Measurements from ENCODE around the gene PLET1.

The PLET1 gene

DNA sequence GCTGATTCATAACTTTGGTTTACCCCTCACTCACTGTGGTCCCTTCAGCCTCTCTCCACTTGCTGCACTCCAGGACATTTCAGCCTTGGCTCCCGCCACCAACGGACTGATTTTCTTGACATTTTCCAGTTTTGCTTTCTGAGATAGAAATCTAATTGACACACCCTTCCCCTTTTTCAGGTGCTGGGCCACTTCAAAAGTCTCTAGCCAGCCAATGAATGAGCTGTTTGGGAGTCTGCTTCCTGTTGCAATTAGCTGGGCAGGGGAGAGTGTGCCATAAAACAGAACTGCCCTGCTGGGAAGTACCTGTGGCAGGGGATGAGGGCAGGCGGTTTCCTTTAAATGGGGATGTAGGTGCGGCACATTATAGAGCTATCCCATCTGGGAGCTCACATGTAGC lies 21.1 kb upstream of the PLET1 start:
- no peak for DNase-seq (ENCODE audit: low spot score)

DNA sequence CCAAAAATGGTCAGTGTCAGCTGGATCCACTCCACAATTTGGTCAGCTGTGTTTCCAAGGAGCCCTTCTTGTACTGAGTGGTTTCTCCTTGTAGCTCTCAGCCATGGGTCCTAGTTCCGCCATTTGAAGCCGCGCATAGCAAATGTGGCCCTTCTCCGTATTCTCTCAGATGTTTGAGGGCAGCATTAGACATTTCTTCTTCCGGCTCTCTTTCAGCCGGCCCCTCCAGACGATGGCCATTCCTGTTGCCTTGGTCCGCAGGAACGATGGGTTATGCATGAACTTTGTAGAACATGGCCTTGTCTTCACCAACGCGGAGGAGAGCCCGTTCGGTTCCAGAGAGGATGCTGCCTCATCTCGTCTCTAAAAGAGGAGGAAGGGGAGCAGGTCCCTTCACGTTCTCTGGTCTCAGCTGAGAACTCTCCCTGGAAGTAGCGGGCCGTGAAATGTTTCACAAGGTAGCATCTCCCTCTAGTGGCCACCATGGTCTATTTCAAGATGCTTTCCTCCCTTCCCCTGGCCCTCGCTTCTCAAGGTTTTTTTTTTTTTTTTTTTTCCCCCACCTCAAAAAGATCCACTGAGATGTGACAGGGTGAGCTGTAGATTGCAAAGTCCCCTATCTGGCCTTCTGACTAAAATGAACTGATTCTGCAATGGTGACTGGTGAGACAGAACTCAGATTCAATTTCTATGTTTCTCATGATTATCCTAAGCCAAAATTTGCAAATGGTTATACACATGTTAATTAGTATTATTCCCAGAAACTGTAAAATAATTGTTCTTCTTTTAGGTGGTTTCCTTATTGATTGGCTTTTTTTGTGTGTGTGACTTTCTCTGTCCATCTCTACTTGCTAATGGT lies 19.8 kb upstream of the PLET1 start:
- peak; percentile 83 for DNase-seq (ENCODE audit: low spot score)

DNA sequence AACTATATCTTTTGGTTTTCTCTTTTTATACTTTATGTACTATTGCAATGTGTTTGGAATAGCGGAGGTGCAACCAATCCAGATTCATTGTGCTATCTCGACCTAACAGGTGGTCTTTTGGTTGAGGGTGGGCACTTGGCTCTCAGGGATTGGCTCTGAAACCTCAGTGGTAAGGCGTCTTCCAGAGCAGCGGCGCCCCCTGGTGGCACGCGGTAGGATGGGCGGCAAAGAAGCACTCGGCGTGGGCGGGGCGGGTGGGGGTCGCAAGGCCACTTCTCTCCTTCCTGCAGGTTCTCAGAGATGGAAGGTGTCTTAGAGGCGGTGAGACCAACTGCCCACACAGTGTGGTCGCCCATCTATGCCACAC lies 19.2 kb upstream of the PLET1 start:
- peak; percentile 70 for DNase-seq (ENCODE audit: low spot score)

DNA sequence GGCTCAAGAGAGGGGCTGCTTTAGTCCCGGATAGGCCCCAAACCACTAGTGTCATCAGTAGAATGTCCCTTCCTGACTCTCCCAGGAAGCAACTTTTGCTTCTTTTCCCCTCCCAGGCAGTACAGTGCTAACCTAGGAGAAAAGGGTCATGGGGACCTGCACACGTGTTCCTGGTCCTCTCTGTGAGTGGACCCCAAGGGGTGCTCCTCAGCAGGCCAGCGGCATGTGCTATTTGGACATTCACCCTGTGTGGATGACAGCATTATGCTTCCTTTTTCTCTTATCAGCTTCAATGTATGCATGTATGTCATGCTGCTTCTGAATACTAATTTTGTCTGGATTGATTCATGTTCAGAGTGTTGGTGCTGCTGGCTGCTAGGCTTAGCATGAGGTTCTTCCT lies 18.1 kb upstream of the PLET1 start:
- DNase-seq (ENCODE audit: low spot score): no peak

DNA sequence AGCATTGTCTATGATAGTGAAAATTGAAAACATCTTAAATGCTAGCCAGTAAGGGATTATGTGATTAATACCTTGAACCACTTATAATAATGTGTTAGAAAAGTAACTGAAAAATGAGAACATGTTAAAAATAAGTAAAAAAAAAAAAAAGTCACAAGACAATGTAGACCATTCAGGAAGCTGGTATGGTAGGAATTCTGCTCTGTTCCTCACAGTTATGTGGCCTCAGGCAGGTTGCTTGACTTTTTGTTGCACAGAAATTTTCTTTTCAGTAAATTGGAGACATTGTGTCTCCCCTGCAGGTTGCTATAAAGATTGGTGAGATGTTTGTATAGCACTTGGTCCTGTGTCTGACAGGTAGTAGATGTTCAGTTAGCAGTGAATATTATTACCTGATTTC lies 17.3 kb upstream of the PLET1 start:
- DNase-seq (ENCODE audit: low spot score): no peak

DNA sequence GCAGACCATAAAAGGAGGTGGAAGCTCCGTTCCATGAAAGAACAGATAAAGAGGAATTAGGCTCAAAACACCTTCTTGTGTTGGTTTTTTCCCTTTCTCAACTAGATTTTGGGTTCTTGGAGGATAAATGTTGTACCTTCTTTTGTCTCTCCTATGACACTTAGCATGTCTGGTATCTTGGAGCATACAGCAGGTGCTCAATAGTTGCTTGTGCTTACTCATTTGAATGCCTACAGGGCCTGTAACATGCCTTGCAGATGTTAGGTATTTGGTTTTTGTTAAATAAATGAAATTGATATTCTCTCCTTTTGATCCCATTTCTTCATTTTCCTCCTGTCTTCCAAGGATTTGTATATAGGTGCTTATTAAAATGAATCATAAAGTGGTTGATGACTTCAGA lies 16.4 kb upstream of the PLET1 start:
- no peak for DNase-seq (ENCODE audit: low spot score)

DNA sequence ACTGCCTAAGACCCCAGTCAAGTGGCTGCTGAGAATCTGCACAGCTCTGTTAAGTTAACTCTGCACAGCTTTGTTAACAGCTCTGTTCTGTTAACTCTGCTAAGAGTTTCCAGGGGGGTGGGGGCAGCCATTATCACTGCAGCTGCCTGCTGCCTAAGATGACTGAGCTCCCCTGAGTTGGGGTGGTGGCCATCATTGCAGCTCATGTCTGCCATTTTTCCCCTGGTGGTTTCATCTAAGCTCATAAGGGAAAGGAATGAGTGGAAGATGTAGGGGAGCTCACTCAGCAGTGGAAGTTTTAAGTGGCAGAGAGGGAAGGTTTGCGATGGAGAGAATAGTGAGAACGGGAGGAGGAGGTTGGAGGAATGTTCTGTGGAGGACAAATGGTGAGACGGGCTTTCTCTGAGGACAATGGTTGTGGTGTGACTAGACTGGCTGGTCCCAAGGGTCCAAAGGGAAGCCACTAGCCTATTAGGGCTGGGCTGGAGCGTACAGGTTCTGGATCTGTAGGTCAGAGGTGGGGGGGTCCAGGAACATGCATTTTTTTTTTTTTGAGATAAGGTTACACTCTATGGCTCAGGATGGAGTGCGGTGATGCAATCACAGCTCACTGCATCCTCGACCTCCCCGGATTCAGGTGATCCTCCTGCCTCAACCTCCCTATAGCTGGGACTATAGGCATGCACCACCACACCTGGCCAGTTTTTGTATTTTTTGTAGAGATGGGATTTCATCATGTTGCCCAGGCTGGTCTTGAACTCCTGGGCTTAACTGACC lies 13.5 kb upstream of the PLET1 start:
- no peak for DNase-seq (ENCODE audit: low spot score)

DNA sequence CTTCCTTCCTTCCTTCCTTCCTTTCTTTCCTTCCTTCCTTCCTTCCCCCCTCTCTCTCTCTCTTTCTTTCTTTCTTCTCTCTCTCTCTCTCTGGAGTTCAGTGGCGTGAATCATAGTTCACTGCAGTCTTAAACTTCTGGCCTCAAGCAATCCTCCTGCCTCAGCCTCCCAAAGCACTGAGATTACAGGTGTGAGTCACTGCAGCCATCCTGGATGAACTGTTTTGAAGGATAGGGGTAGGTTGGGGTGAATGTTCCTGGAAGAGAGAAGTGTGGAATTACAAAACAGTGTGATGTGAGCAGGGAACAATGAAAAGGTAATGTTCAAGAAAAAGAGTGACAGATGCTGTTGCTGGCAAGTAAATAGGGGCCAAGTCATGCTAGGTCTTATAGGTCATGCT lies 12.4 kb upstream of the PLET1 start:
- no peak for DNase-seq (ENCODE audit: low spot score)

DNA sequence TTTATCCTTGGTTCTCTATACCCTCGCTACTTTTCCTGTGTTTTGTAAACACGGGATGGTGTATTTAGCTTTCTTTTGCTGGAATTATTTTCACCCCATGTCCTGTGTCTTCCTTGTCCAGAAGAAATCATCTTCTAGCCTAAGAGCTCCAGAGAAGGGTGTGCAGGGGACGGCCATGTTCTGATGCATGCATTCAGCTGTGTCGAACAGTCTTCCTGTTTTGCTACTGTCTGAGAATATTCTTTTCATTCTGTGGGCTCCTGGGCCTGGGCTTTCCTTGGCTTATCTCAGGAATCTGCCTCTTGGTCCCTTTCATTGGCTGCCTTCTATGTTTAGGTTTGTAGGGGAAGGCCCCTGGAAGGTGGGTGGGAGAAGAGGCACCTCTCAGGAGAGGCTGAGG lies 10.6 kb upstream of the PLET1 start:
- DNase-seq (ENCODE audit: low spot score): no peak

DNA sequence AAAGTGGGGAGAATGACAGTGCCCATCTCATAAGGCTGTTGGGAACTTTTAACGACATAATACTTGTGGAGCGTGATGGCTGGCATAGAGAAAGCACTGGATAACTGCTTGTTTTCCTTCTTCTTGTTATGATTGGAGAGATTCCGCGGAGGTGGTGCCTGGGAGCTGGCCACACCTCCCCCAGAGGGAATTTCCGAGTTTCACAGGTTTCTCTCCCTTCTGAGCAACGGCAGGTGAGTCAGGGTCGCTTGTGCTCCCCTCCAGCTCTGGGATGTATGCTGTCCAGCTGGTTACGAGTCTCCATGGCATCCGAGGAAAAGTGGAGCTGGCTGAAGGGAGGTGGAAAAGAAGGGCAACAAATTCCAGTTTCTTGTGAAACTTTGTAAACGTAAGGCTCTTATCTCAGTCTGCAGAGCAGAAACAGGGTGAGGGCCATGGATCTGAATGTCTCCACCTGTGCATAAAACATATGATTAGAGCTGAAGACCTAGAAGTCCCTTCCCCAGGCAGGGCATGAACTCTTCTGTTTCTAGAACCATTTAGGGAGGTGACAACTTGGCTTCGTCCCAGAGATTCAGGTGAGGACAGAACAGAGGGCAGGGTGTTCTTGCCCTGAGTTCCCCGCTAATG lies 10.0 kb upstream of the PLET1 start:
- no peak for DNase-seq (ENCODE audit: low spot score)

DNA sequence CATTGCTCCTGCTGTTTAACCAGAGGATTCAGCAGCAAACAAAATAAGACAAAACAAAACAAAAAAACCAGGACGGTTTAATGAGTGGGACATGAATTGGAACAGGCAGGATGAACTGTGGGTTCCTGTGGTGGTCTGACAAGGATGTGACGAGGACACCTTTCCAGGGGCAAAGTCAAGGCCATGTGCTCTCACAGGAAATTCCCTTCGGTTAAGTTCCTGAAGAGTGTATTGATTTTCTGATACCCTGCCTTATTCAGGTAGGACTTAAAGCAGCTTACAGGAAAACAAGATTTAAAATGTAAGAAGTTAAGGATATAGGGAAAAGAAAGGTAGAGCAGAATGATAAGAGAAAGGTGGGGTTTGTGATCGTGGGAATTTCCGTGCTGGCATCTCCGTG lies 8.5 kb upstream of the PLET1 start:
- DNase-seq (ENCODE audit: low spot score): no peak

DNA sequence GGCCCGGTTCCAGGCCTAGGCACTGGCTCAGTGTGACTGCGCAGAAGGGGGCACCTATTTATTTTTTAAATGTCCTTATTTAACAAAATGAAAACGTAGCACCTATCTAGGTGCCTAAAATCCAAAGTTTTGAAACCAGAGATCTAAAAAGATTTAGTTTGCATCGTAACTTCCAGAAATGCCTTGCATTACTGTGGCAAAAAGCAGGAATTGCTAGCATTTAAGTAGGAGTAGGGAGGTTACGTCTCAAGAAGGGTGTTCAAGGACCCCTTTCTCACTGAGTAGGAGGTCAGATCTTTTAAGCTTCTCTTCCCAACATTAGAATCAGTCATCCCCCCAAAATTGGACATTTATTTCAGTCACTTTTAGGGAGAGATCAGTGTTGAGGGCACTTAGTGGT lies 7.7 kb upstream of the PLET1 start:
- no peak for DNase-seq (ENCODE audit: low spot score)

DNA sequence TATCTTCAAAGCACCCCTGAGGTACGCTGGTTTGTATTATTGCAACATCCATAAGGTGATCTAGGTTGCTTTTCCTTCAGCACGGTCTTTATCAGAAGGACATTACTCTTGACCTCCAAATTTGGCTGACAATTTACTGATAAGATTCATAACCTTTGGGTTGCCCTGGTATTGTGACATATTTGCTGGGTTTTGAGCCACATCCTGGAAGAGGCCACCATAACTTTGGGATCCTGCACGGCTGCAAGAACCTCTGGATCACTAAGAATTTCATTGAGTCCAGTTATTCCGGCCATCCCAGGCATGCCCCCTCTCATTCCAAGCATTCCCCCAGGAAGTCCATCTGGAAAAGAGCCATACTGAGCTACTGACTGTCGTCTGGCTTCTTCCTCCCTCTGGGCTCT lies 6.5 kb upstream of the PLET1 start:
- DNase-seq (ENCODE audit: low spot score): no peak

DNA sequence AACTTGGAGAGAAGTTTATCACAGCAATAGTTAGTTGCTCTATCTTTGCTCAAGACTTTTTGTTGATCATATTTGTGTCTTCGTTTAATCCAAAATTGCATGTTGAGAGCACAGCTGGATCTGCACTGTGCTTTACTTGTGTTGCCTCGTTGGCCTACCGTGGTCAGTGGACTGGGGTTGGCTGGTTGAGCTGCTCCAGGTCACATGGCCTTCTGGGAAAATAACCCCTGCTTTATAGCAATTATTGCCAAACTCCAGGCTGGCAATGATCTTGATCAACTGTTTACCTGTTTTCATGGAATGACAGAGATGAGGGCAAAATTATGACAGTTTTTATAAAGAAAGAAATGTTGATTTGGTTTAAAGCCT lies 5.7 kb upstream of the PLET1 start:
- DNase-seq (ENCODE audit: low spot score): no peak

DNA sequence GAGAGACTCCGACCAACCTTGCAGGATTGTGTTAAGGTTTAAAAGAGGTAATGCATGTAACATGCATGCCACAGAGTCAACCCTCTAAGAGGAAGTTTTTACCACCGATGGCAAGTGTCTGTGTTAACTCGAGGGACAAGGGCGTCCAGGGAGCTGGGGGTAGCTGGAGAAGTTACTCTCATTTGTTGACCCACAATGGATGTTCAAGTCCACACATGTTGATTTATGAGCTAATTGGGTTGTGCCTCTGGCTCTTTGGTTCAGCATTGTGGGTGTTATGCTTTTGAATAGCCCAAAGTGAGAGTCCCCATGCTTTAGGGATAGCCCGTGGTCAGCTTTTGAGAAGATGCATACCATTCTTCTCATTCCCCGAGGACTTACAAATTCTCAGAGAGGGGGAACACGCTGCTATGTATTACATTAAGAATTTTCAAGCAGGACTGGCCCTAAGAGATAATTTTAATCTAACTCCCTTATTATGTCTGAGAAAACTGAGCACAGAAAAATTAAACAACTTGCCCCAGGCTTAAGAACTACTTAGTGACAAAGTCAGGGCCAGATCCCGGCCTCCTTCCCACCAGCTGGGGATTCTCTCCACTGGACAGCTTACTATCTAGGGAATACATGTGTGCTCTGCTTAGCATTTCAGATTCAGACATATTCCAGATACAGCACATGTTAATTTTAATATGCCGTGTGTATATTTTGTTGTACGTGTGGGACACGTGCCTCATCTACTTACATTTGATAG lies 5.2 kb upstream of the PLET1 start:
- no peak for DNase-seq (ENCODE audit: low spot score)

DNA sequence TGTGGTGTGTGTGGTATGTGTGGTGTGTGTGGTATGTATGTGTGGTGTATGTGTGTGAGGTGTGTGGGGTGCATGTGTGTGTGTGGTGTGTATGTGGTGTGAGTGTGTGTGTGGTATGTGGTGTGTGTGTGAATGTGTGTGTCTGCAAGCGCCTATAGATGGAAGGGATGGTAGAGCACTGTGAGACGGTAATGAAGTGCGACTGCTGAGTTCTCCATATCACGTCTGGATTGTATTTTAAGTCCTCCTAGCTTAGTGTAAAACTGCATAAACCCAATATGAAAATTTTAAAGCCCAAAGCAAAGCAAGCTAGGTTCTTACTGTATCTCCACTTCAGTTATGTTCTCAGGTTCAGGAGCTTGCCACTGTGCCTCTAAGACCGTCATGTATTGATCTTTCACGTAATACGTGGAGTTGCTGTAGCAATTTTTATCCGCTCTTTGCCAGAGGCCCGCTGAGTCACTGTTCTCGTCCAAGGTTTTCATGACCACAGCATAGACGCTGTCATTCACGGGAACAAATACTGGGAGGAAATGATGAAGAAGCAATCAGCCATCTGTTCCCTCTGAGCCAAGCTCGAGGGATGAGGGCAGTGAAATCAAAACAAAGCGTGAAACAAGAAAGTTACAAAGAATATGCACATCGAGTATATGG lies 5.5 kb downstream of the PLET1 start:
- DNase-seq (ENCODE audit: low spot score): no peak

DNA sequence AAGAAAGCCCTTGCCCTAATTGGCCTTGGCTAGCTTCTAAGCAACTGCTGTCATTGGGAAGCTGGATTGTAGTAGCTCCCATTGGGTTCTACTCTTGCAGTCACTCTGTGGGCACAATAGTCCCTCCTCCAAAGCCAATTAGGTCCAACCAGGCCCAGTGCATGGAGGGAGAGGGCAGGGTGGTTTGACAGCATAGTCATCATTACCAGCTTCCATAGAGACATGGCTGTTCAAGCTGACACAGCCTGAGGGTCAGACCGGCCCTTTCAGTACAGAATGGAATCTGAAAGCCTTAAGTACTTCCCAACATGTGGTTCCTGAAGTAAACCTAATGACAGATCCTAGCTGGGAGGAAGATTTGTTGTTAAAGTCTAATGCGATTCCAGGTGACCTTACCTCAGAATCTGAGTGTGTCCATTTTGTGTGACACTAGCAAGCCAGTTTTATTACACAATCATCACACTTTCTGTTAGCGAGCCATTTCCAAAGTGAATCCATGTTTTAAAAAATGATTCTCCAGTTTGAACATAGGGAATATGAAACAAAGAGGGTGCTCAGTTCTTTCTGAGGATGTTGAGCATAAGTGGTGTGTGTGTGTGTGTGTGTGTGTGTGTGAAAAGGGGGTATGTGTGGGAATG lies 6.9 kb downstream of the PLET1 start:
- no peak for DNase-seq (ENCODE audit: low spot score)

DNA sequence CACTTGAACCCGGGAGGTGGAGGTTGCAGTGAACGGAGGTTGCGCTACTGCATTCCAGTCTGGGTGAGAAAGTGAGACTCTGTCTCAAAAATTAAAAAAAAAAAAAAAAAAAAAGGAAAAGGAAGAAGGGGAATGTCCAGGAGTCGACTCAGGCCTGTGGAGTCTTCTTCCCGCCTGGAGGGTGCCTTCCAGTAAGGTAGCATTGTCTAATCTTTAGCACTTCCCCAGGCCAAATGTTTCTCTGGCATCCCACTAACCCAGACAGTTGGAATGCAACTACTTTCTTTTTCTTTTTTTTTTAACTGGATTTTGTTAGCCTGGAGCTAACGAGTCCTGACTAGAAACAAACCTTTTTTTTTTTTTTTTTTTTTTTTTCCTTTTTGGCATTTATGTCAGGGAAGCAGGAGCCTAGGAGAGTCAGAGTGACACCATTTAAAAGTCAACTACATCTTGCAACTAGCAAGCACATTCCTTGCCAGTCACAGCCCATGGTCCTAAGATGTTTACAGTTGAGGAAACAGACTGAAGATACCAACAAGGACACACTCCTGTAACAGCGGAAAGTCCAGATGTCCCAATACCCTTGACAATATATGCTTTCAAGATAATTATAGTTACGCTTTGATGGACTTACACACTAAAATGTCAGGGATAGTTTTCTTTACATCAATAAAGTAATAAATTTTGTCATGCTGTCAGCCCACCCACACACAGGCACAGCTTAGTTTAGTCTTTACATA lies 10.6 kb downstream of the PLET1 start:
- no peak for DNase-seq (ENCODE audit: low spot score)

DNA sequence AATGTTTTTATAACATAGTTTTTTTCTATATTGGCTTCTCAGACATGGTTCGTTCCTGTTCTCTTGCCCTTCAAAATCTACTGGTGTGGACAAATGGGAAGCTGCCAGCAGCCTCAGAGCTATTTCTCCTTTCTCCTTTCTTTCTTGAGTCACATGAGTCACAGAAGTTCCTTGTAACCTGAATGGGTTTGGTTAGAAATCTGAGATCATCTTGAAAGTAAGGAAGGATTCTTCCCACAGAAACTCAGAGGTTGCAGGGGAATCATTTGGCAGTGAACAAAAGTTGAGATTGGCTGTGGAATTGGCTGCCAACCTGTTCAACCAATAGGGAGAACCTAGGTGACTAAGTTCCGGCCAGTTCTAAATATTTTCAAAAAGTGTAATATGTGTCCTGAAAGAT lies 12.5 kb downstream of the PLET1 start:
- no peak for DNase-seq (ENCODE audit: low spot score)

DNA sequence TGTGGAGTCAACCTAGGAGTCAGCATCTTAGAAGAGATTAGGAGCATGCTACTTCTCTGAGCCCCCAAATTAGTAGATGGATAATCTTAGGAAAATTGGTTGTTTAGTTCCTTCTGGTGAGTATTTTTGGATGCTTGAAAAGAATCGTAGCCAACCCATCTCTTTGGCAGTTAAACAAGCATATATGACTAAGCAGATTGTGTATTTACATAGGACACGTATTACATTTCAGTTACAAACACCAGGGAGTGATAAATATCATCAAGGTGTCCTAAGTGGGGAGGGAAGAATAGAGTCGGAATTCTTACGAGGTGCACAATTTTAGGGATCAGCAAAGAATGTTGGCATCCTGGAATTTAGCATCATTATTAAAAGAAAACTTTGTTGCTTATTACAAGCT lies 13.5 kb downstream of the PLET1 start:
- DNase-seq (ENCODE audit: low spot score): no peak

DNA sequence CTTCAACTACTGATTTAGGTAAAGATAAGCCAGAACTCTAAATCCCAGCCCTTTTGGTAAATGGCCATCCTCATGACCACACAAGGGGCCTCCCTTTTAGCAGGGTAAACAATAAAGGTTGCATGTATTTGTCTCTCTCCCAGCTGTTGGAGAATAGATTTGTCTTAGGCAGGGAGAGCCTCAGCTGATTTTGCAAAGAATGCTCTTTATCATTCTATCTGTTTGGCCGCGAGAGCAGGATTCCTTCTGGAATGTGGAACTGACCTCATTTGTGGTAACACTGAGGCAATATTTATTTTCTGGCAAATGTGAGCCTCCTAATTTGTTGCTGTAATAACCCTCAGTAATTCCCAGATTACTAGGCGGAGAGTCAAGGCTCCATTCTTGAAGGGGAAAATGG lies 19.2 kb downstream of the PLET1 start:
- DNase-seq (ENCODE audit: low spot score): no peak
